ENCODE measurements around the gene ADCK2. TPM values are rescaled to one million over a fixed set of nuclear protein-coding genes. Genes with fewer than 3 reads are reported as not detected.
"Not testable (repeated sequence)": the region's sequence is repeated elsewhere in the genome, so short reads cannot be mapped to it uniquely, and the experiment has no call there.

Gene ADCK2
- total RNA-seq, 1 donor from 2014 or later: 26.9 TPM

DNA sequence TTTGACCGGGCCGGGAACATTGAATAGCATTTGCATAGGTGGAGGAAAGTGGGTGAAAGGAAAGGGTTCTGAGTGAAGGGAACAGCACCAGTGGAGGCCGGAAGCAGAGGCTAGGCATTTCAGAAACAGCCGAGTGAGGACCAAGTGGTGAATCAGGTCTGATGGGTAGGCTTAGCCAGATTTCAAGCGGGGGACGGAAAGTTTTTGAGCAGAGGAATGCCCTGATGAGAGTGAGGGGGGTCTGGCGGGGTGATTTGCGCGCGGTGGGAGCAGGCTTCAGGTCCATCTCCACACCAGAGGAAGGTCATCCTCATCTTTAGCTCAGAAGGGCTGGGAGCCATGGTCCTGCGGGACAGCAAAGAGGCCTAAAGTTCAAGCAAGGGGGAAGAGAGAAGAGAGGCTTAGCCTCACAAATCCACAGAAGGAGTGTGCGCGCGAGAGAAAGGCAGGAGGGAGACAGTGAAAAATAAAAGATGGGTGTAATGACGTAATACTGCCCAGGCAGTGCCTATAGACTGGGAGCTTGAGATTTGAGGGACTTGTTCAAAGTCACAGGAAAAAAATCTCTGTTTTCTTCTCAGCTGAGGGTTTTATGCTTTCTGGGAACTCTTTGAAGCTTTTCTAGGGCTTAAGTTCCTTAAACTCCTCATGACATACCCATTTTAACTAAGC is 31.1 kb upstream of the ADCK2 start:
- peaks cover 34% of the 10 kb centered on the region for H3K4me1 Mint-ChIP-seq (ENCODE audit: low read depth)
- TF ChIP-seq, protein P1, sequence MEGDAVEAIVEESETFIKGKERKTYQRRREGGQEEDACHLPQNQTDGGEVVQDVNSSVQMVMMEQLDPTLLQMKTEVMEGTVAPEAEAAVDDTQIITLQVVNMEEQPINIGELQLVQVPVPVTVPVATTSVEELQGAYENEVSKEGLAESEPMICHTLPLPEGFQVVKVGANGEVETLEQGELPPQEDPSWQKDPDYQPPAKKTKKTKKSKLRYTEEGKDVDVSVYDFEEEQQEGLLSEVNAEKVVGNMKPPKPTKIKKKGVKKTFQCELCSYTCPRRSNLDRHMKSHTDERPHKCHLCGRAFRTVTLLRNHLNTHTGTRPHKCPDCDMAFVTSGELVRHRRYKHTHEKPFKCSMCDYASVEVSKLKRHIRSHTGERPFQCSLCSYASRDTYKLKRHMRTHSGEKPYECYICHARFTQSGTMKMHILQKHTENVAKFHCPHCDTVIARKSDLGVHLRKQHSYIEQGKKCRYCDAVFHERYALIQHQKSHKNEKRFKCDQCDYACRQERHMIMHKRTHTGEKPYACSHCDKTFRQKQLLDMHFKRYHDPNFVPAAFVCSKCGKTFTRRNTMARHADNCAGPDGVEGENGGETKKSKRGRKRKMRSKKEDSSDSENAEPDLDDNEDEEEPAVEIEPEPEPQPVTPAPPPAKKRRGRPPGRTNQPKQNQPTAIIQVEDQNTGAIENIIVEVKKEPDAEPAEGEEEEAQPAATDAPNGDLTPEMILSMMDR (IDR thresholded peaks at IDR 0.05): no peak
- H3K4me3 Mint-ChIP-seq (ENCODE audit: unreplicated experiment): peak overlapping the region; percentile 47
- DNase-seq (ENCODE audit: low spot score): peak; percentile 60
- peak overlapping the region; percentile 70 for H3K27ac Mint-ChIP-seq (ENCODE audit: unreplicated experiment)
- H3K36me3 Mint-ChIP-seq (ENCODE audit: low read depth): no peaks in the 10 kb centered on the region
- H3K9me3 Mint-ChIP-seq (ENCODE audit: low read depth): no peaks in the 10 kb centered on the region
- no peaks in the 10 kb centered on the region for H3K27me3 Mint-ChIP-seq (ENCODE audit: low read depth)

DNA sequence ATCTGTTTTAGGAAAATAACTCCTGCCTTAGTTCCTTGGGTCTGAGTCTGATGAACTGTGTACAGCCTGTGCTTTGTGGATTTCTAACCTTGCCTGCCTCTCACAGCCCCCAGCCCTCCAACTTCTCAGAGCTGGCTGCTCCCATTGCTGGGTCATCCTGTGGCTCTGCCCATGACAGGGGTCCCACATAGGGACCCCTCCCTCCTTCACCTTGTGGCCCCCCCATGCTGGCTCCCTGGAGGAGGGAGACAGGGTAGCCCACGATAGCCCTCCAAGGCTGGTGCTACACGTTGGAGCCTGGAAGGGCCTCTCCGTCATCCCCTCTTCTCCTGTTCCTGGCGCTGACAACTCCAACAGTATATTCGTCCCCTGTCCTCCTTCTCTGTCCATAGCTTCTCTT is 29.3 kb upstream of the ADCK2 start:
- TF ChIP-seq, protein P1 (IDR thresholded peaks at IDR 0.05): no peak
- Mint-ChIP-seq H3K27ac (ENCODE audit: unreplicated experiment) (no peak overlapping the region), H3K4me1 (ENCODE audit: low read depth) (peaks cover 31% of the 10 kb centered on the region), H3K9me3 (ENCODE audit: low read depth) (no peaks in the 10 kb centered on the region), H3K4me3 (ENCODE audit: unreplicated experiment) (no peak overlapping the region), H3K27me3 (ENCODE audit: low read depth) (no peaks in the 10 kb centered on the region), H3K36me3 (ENCODE audit: low read depth) (no peaks in the 10 kb centered on the region)
- DNase-seq (ENCODE audit: low spot score): peak; percentile 38

DNA sequence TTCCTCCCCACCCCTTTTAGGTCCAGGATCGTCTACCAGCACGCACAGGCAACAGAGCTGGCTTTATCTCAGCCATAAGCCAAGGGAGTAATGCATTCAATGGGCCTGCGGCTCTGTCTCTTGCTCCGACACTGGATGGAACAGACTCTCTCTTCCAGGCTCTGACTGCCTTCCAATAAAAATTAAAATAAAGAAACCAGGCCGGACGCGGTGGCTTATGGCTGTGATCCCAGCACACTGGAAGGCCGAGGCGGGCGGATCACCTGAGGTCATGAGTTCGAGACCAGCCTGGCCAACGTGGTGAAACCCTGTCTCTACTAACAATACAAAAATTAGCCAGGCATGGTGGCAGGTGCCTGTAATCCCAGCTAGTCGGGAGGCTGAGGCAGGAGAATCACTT is 28.0 kb upstream of the ADCK2 start:
- not testable (repeated sequence) for H3K4me3 Mint-ChIP-seq (ENCODE audit: unreplicated experiment); H3K9me3 Mint-ChIP-seq (ENCODE audit: low read depth); H3K27ac Mint-ChIP-seq (ENCODE audit: unreplicated experiment); H3K27me3 Mint-ChIP-seq (ENCODE audit: low read depth); H3K36me3 Mint-ChIP-seq (ENCODE audit: low read depth)
- H3K4me1 Mint-ChIP-seq (ENCODE audit: low read depth): peaks cover 26% of the 10 kb centered on the region
- DNase-seq (ENCODE audit: low spot score): peak; percentile 61

- Mint-ChIP-seq H3K9me3 (ENCODE audit: low read depth) (no peaks in the 10 kb centered on the region), H3K4me3 (ENCODE audit: unreplicated experiment) (no peak overlapping the region), H3K27ac (ENCODE audit: unreplicated experiment) (no peak overlapping the region), H3K4me1 (ENCODE audit: low read depth) (peaks cover 25% of the 10 kb centered on the region), H3K36me3 (ENCODE audit: low read depth) (no peaks in the 10 kb centered on the region), H3K27me3 (ENCODE audit: low read depth) (no peaks in the 10 kb centered on the region)
- DNase-seq (ENCODE audit: low spot score): peak; percentile 28
- TF ChIP-seq, protein P1 (IDR thresholded peaks at IDR 0.05): peak; percentile 64
Measured at GRCh38 chr7:140645166-140645900, 27.4 kb upstream of the ADCK2 start.

DNA sequence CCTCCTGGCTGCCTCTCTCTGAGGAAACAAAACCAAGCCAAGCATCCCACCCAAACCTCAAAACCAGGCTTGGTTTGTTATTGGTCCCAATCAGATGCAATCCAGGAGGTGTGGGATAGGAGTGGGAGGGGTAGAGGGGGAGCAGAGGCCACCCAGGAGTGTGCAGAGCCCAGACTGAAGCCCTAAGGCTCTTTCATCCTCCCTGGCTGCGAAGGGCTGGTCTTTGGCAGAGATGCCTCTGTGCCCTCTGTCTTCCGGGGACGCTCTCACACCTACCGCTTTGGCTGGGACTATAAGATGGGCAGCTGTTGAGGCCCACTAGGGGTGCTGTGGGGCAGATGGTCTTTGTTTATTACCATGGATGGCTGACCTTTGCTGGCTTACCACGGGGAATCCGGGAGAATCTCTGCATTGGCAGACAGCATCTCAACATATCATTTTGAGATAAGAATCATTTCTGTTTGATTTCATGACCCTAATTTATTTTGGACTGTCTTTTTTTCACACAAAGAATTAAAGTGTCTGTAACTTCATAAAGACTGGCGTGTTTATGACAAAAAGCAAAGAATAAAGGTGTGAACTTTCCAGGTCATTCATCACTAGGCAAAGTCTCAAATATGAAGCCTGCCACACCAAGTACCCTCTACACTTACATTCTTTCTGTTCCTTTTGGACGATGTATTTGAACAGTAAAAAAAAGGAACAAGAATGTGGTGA is 25.7 kb upstream of the ADCK2 start:
- H3K4me3 Mint-ChIP-seq (ENCODE audit: unreplicated experiment): no peak overlapping the region
- H3K9me3 Mint-ChIP-seq (ENCODE audit: low read depth): no peaks in the 10 kb centered on the region
- no peak overlapping the region for H3K27ac Mint-ChIP-seq (ENCODE audit: unreplicated experiment)
- H3K27me3 Mint-ChIP-seq (ENCODE audit: low read depth): no peaks in the 10 kb centered on the region
- DNase-seq (ENCODE audit: low spot score): peak; percentile 30
- peaks cover 32% of the 10 kb centered on the region for H3K4me1 Mint-ChIP-seq (ENCODE audit: low read depth)
- no peaks in the 10 kb centered on the region for H3K36me3 Mint-ChIP-seq (ENCODE audit: low read depth)
- TF ChIP-seq, protein P1 (IDR thresholded peaks at IDR 0.05): peak; percentile 77

Data from chondrocyte (in vitro differentiated cells).